HepG2 (cell line): ENCODE results near the gene TTBK2. TPM values are rescaled to one million over a fixed set of nuclear protein-coding genes. Genes with fewer than 3 reads are reported as not detected.

Source experiments
- ATAC-seq: fragments of 200-7000 bp; cut with Tn5 transposase; 3 replicates; pipeline ENCODE4 v1.9.1; 2020; ENCODE audit warnings: mild to moderate bottlenecking, moderate library complexity
- BruUV-seq: library from RNA; stranded (reverse); fragments of 400-500 nt; replicated peaks from 2 replicates; lab custom pipeline; 2021; lab: Mats Ljungman, UMichigan
- CTCF ChIA-PET: fragments of 300-600 bp; formaldehyde crosslinking; extraction: SDS; loops from one replicate; lab custom pipeline; 2021; ENCODE audit warnings: low total read pairs, inconsistent platforms, low intra/inter-chr PET ratio; lab: Yijun Ruan, JAX
- POLR2A ChIA-PET: fragments of 350-600 bp; sonication (Branson Sonifier 250); formaldehyde crosslinking; loops from one replicate; lab custom pipeline; 2020; ENCODE audit warnings: antibody characterized with exemption, inconsistent platforms; lab: Yijun Ruan, JAX
- DNase-seq: peaks from one replicate; pipeline ENCODE4 v3.0.0-alpha.2; 2015; ENCODE audit warnings: low spot score
- FAIRE-seq: peaks from 3 replicates; lab custom pipeline; 2011; peaks lifted over from hg19 to GRCh38; lab: Jason Lieb, UNC
- H2AFZ ChIP-seq: one replicate; pipeline ENCODE4 v1.6.1; 2011; ENCODE audit warnings: low read length, inconsistent platforms
- H3K27ac ChIP-seq: fragments of 300-600 bp; 3 replicates; pipeline ENCODE4 v1.8.0; 2011; ENCODE audit warnings: mixed run types, mild to moderate bottlenecking, mixed read lengths, low read length, inconsistent platforms; ENCODE audit not compliant: insufficient read depth; ENCODE audit errors: extremely low read length
- H3K27me3 ChIP-seq, 2 experiments: fragments of 200-600 bp in 1 of 2; 2 replicates in 1 of 2; 3 replicates in 1 of 2; pipeline versions ENCODE4 v1.6.0 to v1.8.0; 2011; ENCODE audit warnings: low read length in 2 of 2, mild to moderate bottlenecking in 2 of 2, moderate library complexity in 2 of 2, inconsistent platforms in 1 of 2; ENCODE audit not compliant: insufficient read depth in 2 of 2, control insufficient read depth in 1 of 2
- H3K36me3 ChIP-seq, 2 experiments: fragments of 200-600 bp in 1 of 2; replicated peaks in 1 of 2; 2 replicates in 1 of 2; 3 replicates in 1 of 2; pipeline versions ENCODE4 v1.5.1 to v1.8.0; 2011; ENCODE audit warnings: low read length in 2 of 2, inconsistent platforms in 1 of 2; ENCODE audit not compliant: insufficient read depth in 2 of 2, control insufficient read depth in 1 of 2
- H3K4me1 ChIP-seq: 2 replicates; pipeline ENCODE4 v1.5.1; 2012; ENCODE audit warnings: low read length, inconsistent platforms; ENCODE audit not compliant: insufficient read depth
- H3K4me2 ChIP-seq: 2 replicates; pipeline ENCODE4 v1.6.0; 2011; ENCODE audit warnings: low read depth, low read length, inconsistent platforms
- H3K4me3 ChIP-seq, 3 experiments: fragments of 200-600 bp in 1 of 3; sonication (generic), shearing (Covaris generic) in 1 of 3; replicated peaks in 1 of 3; 2 replicates each; pipeline ENCODE4 v1.5.1; 2011 to 2016; ENCODE audit warnings: low read length in 3 of 3, inconsistent platforms in 2 of 3, low read depth in 2 of 3, mild to moderate bottlenecking in 2 of 3, control low read depth in 1 of 3, mixed read lengths in 1 of 3; ENCODE audit not compliant: insufficient read depth in 1 of 3
- H3K79me2 ChIP-seq: one replicate; pipeline ENCODE4 v1.6.1; 2011; ENCODE audit warnings: low read length, inconsistent platforms; ENCODE audit not compliant: insufficient read depth
- H3K9ac ChIP-seq: 2 replicates; pipeline ENCODE4 v1.6.0; 2011; ENCODE audit warnings: mild to moderate bottlenecking, low read depth, low read length, inconsistent platforms; ENCODE audit not compliant: insufficient read depth
- H3K9me3 ChIP-seq: 2 replicates; pipeline ENCODE4 v1.5.1; 2012; ENCODE audit warnings: mild to moderate bottlenecking, low read length
- H4K20me1 ChIP-seq: 2 replicates; pipeline ENCODE4 v1.6.0; 2011; ENCODE audit warnings: inconsistent platforms, mild to moderate bottlenecking, low read length, moderate library complexity; ENCODE audit not compliant: insufficient read depth
- ARID5B ChIP-seq: IDR thresholded peaks from 2 replicates; pipeline ENCODE4 v1.4.0; 2020; ENCODE audit warnings: mild to moderate bottlenecking, missing genetic modification reagents
- CENPX ChIP-seq: sonication (generic); formaldehyde crosslinking; IDR thresholded peaks from 2 replicates; pipeline ENCODE4 v1.9.0; 2021; ENCODE audit warnings: mild to moderate bottlenecking, missing genetic modification reagents, moderate library complexity
- HMG20A ChIP-seq: IDR thresholded peaks from 2 replicates; pipeline ENCODE4 v1.6.1; 2016; ENCODE audit warnings: borderline replicate concordance
- HNRNPH1 ChIP-seq: fragments of 200-400 bp; formaldehyde crosslinking; optimal IDR thresholded peaks from 2 replicates; pipeline ENCODE3; 2017; ENCODE audit warnings: mild to moderate bottlenecking, low read depth, low read length
- HNRNPUL1 ChIP-seq: fragments of 200-400 bp; formaldehyde crosslinking; IDR thresholded peaks from 2 replicates; pipeline ENCODE4 v1.6.1; 2017; ENCODE audit warnings: low read depth, mild to moderate bottlenecking, low read length, moderate library complexity
- MTF1 ChIP-seq: sonication (generic); formaldehyde crosslinking; IDR thresholded peaks from 2 replicates; pipeline ENCODE4 v1.5.0; 2020; ENCODE audit warnings: missing genetic modification reagents
- MZF1 ChIP-seq: sonication (generic); formaldehyde crosslinking; IDR thresholded peaks from 2 replicates; pipeline ENCODE4 v1.8.1; 2023; ENCODE audit warnings: mild to moderate bottlenecking, missing genetic modification reagents, borderline replicate concordance
- NFRKB ChIP-seq: fragments of 450-650 bp; IDR thresholded peaks from 2 replicates; pipeline ENCODE4 v1.6.1; 2017
- POLR2A ChIP-seq, 2 experiments: IDR thresholded peaks; 2 replicates each; pipeline ENCODE4 v1.6.1; 2011; ENCODE audit warnings: low read depth in 2 of 2, low read length in 2 of 2, mild to moderate bottlenecking in 1 of 2, moderate library complexity in 1 of 2; ENCODE audit not compliant: insufficient read depth in 1 of 2
- ZFP91 ChIP-seq: sonication (generic); formaldehyde crosslinking; IDR thresholded peaks from 2 replicates; pipeline ENCODE4 v1.9.0; 2022; ENCODE audit warnings: missing genetic modification reagents, mild to moderate bottlenecking, borderline replicate concordance
- ZNF10 ChIP-seq: sonication (generic); formaldehyde crosslinking; IDR thresholded peaks from 2 replicates; pipeline ENCODE4 v1.4.0; 2020; ENCODE audit warnings: mild to moderate bottlenecking, low read depth, missing genetic modification reagents, borderline replicate concordance
- ZNF205 ChIP-seq: IDR thresholded peaks from 2 replicates; pipeline ENCODE4 v1.6.1; 2018; ENCODE audit warnings: missing biosample characterization, missing genetic modification reagents
- ZNF264 ChIP-seq: sonication (generic); formaldehyde crosslinking; IDR thresholded peaks from 2 replicates; pipeline ENCODE4 v1.4.0; 2020; ENCODE audit warnings: missing genetic modification reagents
- ZNF282 ChIP-seq: fragments of 450-650 bp; IDR thresholded peaks from 2 replicates; pipeline ENCODE4 v1.6.1; 2018; ENCODE audit not compliant: partially characterized antibody
- ZNF570 ChIP-seq: sonication (generic); formaldehyde crosslinking; IDR thresholded peaks from 2 replicates; pipeline ENCODE4 v1.4.0; 2020; ENCODE audit warnings: mild to moderate bottlenecking, missing genetic modification reagents, borderline replicate concordance
- ZNF644 ChIP-seq: IDR thresholded peaks from 2 replicates; pipeline ENCODE4 v1.6.1; 2016; ENCODE audit warnings: low read depth
- ZZZ3 ChIP-seq: sonication (generic); formaldehyde crosslinking; IDR thresholded peaks from 2 replicates; pipeline ENCODE4 v1.4.0; 2020; ENCODE audit warnings: missing genetic modification reagents, mild to moderate bottlenecking, borderline replicate concordance
- WGBS: methylation state at CpG from one replicate; pipeline ENCODE4 v1.1.6; 2017; ENCODE audit warnings: low lambda C conversion rate; 5-methylcytosine and 5-hydroxymethylcytosine counted together
- in situ Hi-C: cut with HindIII; loops from 2 replicates; pipeline ENCODE4 v1.10.0; 2017; ENCODE audit warnings: low pct_unique_long_range_greater_than_20kb; ENCODE audit not compliant: extremely low pct_ligation_motif_present
- intact Hi-C: fragments of 100-400 bp; cut with micrococcal nuclease; formaldehyde crosslinking; loops from one replicate; pipeline ENCODE4 v1.10.0; 2022; ENCODE audit not compliant: unreplicated experiment
- polyA plus RNA-seq, 8 experiments: library from polyadenylated mRNA; depleted of rRNA in 3 of 8; stranded (reverse) in 7 of 8; unstranded in 1 of 8; fragments of >200 nt; fragmentation: Illumina TruSeq in 4 of 8; extraction: Trizol in 4 of 8; gene quantifications; 2 replicates each; pipeline versions ENCODE4 v1.2.1 to v1.2.3, GENCODE V29; 2011 to 2016; ENCODE audit warnings: low read depth in 4 of 8, missing spikeins in 1 of 8, mixed read lengths in 1 of 8; ENCODE audit not compliant: insufficient read depth in 1 of 8
- total RNA-seq, 5 experiments: library from RNA; depleted of rRNA; stranded (reverse); fragments of >200 nt; fragmentation: Illumina TruSeq; extraction: Trizol; gene quantifications; 2 replicates each; pipeline ENCODE4 v1.2.3, GENCODE V29; 2016; ENCODE audit warnings: low read depth in 1 of 5
- TF ChIP-seq, protein P1 (sequence below): sonication (generic); formaldehyde crosslinking; IDR thresholded peaks from 2 replicates; pipeline ENCODE4 v1.4.0; 2020; ENCODE audit warnings: missing genetic modification reagents, low read depth, mild to moderate bottlenecking, borderline replicate concordance

TTBK2 gene
- total and polyA plus RNA-seq, 2 of the 13 experiments (the other 11 are each of a cell fraction or from before 2014, with no cell fraction given) = 5.1 to 7.4 TPM

DNA sequence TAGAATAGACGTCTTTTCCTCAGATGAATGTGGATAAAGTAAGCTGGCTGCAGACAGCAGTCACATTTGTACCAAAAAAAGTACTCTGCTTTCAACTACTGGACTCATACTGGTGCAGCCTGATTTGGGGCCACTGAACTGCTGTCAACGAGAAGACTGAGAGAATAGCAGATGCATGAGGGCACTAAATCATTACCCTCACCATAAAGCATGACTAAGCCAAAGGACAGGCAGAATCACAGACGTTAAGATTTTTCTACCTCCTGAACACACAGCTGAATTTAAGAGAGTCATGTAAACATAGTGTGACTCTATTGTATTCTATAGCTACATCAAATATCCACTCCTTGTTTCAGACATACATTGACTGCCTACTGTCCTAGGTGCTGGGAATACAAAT lies 115.8 kb downstream of the TTBK2 start (continued):
- TF ChIP-seq CENPX (no peak), NFRKB (no peak), HMG20A (CRISPR knock-in tag) (no peak), ARID5B (CRISPR knock-in tag) (no peak), ZNF10 (CRISPR knock-in tag) (no peak), ZNF264 (CRISPR knock-in tag) (no peak), POLR2A (IDR thresholded peaks at IDR 0.05; ENCODE audit: insufficient read depth in 1 of 2, low read depth in 2 of 2, low read length in 2 of 2) (no peak)

- intact Hi-C loops (no loop called here), in situ Hi-C loops (loop anchor here (10.0 kb wide), 1 partner anchor 121 kb away; the partner anchor contains the start of gene TTBK2)
- no peak for TF ChIP-seq ZNF570 (CRISPR knock-in tag)
- no peak for TF ChIP-seq ZNF644 (CRISPR knock-in tag)
- TF ChIP-seq HNRNPUL1 = no peak
- TF ChIP-seq MZF1 (CRISPR knock-in tag) = no peak
- TF ChIP-seq ZNF282 = no peak
- TF ChIP-seq, protein P1, sequence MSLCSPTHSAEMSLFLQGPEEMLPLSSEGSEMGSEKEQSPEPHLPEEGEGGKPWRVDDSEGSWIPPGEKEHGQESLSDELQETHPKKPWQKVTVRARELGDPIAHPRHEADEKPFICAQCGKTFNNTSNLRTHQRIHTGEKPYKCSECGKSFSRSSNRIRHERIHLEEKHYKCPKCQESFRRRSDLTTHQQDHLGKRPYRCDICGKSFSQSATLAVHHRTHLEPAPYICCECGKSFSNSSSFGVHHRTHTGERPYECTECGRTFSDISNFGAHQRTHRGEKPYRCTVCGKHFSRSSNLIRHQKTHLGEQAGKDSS (CRISPR knock-in tag) = no peak
- no peak for TF ChIP-seq ZZZ3 (CRISPR knock-in tag)
- TF ChIP-seq ZFP91 (CRISPR knock-in tag) = no peak
- TF ChIP-seq HNRNPH1 = no peak
- no peak for TF ChIP-seq MTF1 (CRISPR knock-in tag)
- no peak for TF ChIP-seq ZNF205 (CRISPR knock-in tag)
These were observed 117.1 kb downstream of the TTBK2 start for GRCh38 chr15:42803436-42803835.

More at GRCh38 chr15:42803436-42803835, 117.1 kb downstream of the TTBK2 start:
- Histone ChIP-seq H3K4me3 (no peak overlapping the region), H3K9me3 (no peaks in the 10 kb centered on the region), H3K9ac (no peak overlapping the region), H2AFZ (no peak overlapping the region), H3K27ac (no peak overlapping the region), H3K27me3 (no peaks in the 10 kb centered on the region), H3K36me3 (peaks cover 0 to 3% of the 10 kb centered on the region in 2 experiments; a peak in 1 of 5 replicates), H3K4me1 (no peaks in the 10 kb centered on the region), H3K79me2 (no peaks in the 10 kb centered on the region), H4K20me1 (no peaks in the 10 kb centered on the region), H3K4me2 (no peak overlapping the region)
- 99% methylated on average over 4 of the region's 4 CpGs for WGBS
- ChIA-PET POLR2A (no interaction called here), CTCF (no interaction called here)
- no peak for ATAC-seq
- DNase-seq = no peak
- no peak for FAIRE-seq
- no TSS peak for BruUV-seq
